Fibroblast of lung (primary cell): Measurements from ENCODE around the gene FRMD1. TPM values are rescaled to one million over a fixed set of nuclear protein-coding genes. Genes with fewer than 3 reads are reported as not detected.

Experiments
- DNase-seq, 2 donors: peaks; one replicate each; pipeline versions ENCODE4 v3.0.0 to v3.0.0-alpha.2; 2010; ENCODE audit warnings: low read depth in 2 of 2
- H2AFZ ChIP-seq: 2 replicates; pipeline ENCODE4 v1.5.1; 2012; ENCODE audit warnings: low read length, control low read depth, inconsistent platforms
- H3K27ac ChIP-seq: 2 replicates; pipeline ENCODE4 v1.5.1; 2011; ENCODE audit warnings: low read length, control low read depth; ENCODE audit not compliant: insufficient read depth
- H3K27me3 ChIP-seq: 2 replicates; pipeline ENCODE4 v1.5.1; 2011; ENCODE audit warnings: mild to moderate bottlenecking, low read length; ENCODE audit not compliant: control insufficient read depth, insufficient read depth
- H3K36me3 ChIP-seq: 2 replicates; pipeline ENCODE4 v1.5.1; 2011; ENCODE audit warnings: low read length; ENCODE audit not compliant: control insufficient read depth, insufficient read depth
- H3K4me1 ChIP-seq: 2 replicates; pipeline ENCODE4 v1.5.1; 2011; ENCODE audit warnings: low read length; ENCODE audit not compliant: control insufficient read depth, insufficient read depth; ENCODE audit errors: extremely low read depth
- H3K4me2 ChIP-seq: 2 replicates; pipeline ENCODE4 v1.5.1; 2011; ENCODE audit warnings: low read length, control low read depth; ENCODE audit not compliant: insufficient read depth; ENCODE audit errors: extremely low read depth
- H3K4me3 ChIP-seq, 4 experiments: fragments of 200-600 bp in 1 of 4; sonication (generic) in 1 of 4; replicated peaks in 1 of 4; 2 replicates each; pipeline ENCODE4 v1.5.1; 2011 to 2016; ENCODE audit warnings: low read length in 4 of 4, low read depth in 3 of 4, mild to moderate bottlenecking in 3 of 4, control low read depth in 2 of 4, inconsistent platforms in 1 of 4, mixed read lengths in 1 of 4; ENCODE audit not compliant: insufficient read depth in 1 of 4; ENCODE audit errors: control extremely low read depth in 1 of 4
- H3K79me2 ChIP-seq: 2 replicates; pipeline ENCODE4 v1.5.1; 2012; ENCODE audit warnings: mild to moderate bottlenecking, low read length, inconsistent platforms; ENCODE audit not compliant: control insufficient read depth, insufficient read depth
- H3K9ac ChIP-seq: 2 replicates; pipeline ENCODE4 v1.5.1; 2011; ENCODE audit warnings: mild to moderate bottlenecking, low read length, control low read depth; ENCODE audit not compliant: insufficient read depth
- H3K9me3 ChIP-seq: 2 replicates; pipeline ENCODE4 v1.5.1; 2012; ENCODE audit warnings: low read depth, low read length; ENCODE audit not compliant: control insufficient read depth, insufficient read depth
- H4K20me1 ChIP-seq: 2 replicates; pipeline ENCODE4 v1.5.1; 2011; ENCODE audit warnings: low read length; ENCODE audit not compliant: control insufficient read depth, insufficient read depth; ENCODE audit errors: extremely low read depth
- CTCF ChIP-seq, 2 donors: IDR thresholded peaks in 1 of 2; conservative IDR thresholded peaks in 1 of 2; 1 replicate in 1 of 2; 2 replicates in 1 of 2; pipeline ENCODE4 v1.5.1; 2011 to 2012; ENCODE audit warnings: low read length in 2 of 2, control low read depth in 1 of 2, inconsistent platforms in 1 of 2, low read depth in 1 of 2, mild to moderate bottlenecking in 1 of 2
- EZH2 ChIP-seq: IDR thresholded peaks from 2 replicates; pipeline ENCODE4 v1.5.1; 2012; ENCODE audit warnings: low read length, control low read depth, mild to moderate bottlenecking; ENCODE audit errors: missing control alignments
- polyA plus RNA-seq, 2 donors: library from polyadenylated mRNA; depleted of rRNA in 1 of 2; stranded (reverse) in 1 of 2; unstranded in 1 of 2; fragments of >200 nt; gene quantifications; 2 replicates each; pipeline ENCODE4 v1.2.1, GENCODE V29; 2011 to 2012; ENCODE audit warnings: missing spikeins in 1 of 2
- total RNA-seq: library from RNA; depleted of rRNA; stranded (reverse); fragments of >200 nt; gene quantifications from 2 replicates; pipeline ENCODE4 v1.2.1, GENCODE V29; 2014

Gene FRMD1
- total and polyA plus RNA-seq, 2 donors (not counting 1 experiment from before 2014, with no cell fraction given): not detected

DNA sequence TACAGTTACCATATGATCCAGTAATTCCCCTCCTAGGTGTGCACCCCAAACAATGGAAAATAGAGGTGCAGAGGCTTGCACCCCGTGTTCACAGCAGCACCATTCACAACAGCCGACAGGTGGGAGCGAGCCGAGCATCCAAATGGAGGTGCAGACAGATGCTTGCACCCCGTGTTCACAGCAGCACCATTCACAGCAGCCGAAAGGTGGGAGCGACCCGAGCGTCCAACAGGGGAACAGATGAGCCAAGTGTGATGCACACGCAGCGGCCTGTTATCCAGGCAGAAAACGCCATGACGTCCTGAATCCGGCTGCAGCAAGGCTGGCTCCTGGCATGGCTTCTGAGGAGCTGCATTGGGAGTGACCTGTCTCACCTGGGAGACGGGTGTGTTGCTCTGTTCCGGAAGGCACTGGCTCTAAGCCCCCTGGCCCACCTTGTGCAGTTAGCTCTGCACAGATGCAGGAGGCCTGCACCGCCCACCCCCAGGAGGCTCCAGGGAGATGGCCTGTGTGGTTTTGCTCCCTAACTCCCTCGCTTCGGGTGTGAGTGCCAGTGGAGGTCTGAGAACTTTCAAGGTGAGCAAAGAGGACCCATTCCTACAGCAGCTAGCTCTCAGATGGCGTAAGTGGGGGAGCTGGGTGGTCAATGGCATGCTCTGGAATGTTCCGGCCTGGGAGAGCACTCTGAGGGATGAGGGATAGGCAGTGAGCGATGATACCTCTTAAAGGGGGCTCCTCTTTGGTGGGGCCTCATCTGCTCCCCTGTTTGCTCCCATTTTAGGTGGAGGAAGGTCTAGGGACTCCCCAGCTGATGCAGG lies 47.8 kb upstream of the FRMD1 start:
- H3K27ac ChIP-seq: no peak overlapping the region
- H2AFZ ChIP-seq: no peak overlapping the region
- H3K4me3 ChIP-seq: no peak overlapping the region
- no peak for DNase-seq
- H3K4me2 ChIP-seq: no peak overlapping the region
- TF ChIP-seq CTCF (conservative IDR thresholded peaks at IDR 0.05 in 1 of 2, IDR thresholded peaks at IDR 0.05 in 1 of 2; ENCODE audit: low read depth in 1 of 2, low read length in 2 of 2): no peak
- TF ChIP-seq EZH2: no peak
- no peaks in the 10 kb centered on the region for H3K79me2 ChIP-seq
- no peaks in the 10 kb centered on the region for H3K27me3 ChIP-seq
- H4K20me1 ChIP-seq: no peaks in the 10 kb centered on the region
- H3K9ac ChIP-seq: no peak overlapping the region
- H3K4me1 ChIP-seq: no peaks in the 10 kb centered on the region
- no peaks in the 10 kb centered on the region for H3K36me3 ChIP-seq
- no peaks in the 10 kb centered on the region for H3K9me3 ChIP-seq

DNA sequence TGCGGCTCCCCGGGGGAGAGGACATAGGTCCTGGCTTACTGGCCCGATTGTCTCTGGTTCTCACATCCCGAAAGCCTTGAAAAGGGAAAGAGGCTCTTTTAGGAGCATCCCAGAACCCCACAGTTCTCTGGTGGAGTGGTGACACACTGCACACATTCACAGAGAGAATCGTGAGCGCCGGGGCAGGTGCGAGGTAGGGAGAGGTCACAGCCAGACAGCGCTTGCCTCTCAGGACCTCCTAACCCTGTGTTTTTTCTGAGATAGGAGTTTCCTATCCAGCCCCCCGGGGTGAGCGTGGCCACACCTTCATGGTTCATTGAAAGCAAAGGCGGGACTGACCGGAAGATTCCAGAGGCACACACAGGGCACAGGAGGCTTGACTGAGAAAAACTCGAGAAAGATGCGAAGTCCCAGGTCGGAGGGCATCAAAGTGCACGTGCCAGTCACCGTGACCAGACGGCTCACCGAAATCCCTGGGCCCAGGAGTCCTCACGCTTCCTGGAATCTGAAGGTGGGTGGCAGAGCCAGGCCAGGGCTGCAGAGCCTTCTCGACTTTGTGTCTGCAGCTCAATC lies 46.5 kb upstream of the FRMD1 start:
- TF ChIP-seq EZH2 (no peak), CTCF (conservative IDR thresholded peaks at IDR 0.05 in 1 of 2, IDR thresholded peaks at IDR 0.05 in 1 of 2; ENCODE audit: low read depth in 1 of 2, low read length in 2 of 2) (no peak)
- DNase-seq: no peak
- no peak overlapping the region for H2AFZ ChIP-seq
- no peaks in the 10 kb centered on the region for H3K9me3 ChIP-seq
- no peaks in the 10 kb centered on the region for H3K36me3 ChIP-seq
- no peak overlapping the region for H3K4me3 ChIP-seq
- H3K27me3 ChIP-seq: no peaks in the 10 kb centered on the region
- no peaks in the 10 kb centered on the region for H3K79me2 ChIP-seq
- H3K4me2 ChIP-seq: no peak overlapping the region
- no peak overlapping the region for H3K9ac ChIP-seq
- no peaks in the 10 kb centered on the region for H4K20me1 ChIP-seq
- H3K4me1 ChIP-seq: no peaks in the 10 kb centered on the region
- no peak overlapping the region for H3K27ac ChIP-seq

GRCh38 chr6:168124921-168125320 lies 45.9 kb upstream of the FRMD1 start:
- H3K27ac ChIP-seq: no peak overlapping the region
- no peak for DNase-seq
- H4K20me1 ChIP-seq: no peaks in the 10 kb centered on the region
- H2AFZ ChIP-seq: no peak overlapping the region
- H3K9me3 ChIP-seq: no peaks in the 10 kb centered on the region
- H3K4me1 ChIP-seq: no peaks in the 10 kb centered on the region
- no peak overlapping the region for H3K9ac ChIP-seq
- no peak for TF ChIP-seq EZH2
- TF ChIP-seq CTCF (conservative IDR thresholded peaks at IDR 0.05 in 1 of 2, IDR thresholded peaks at IDR 0.05 in 1 of 2; ENCODE audit: low read depth in 1 of 2, low read length in 2 of 2): no peak
- H3K4me3 ChIP-seq: no peak overlapping the region
- H3K27me3 ChIP-seq: no peaks in the 10 kb centered on the region
- H3K4me2 ChIP-seq: no peak overlapping the region
- H3K36me3 ChIP-seq: no peaks in the 10 kb centered on the region
- no peaks in the 10 kb centered on the region for H3K79me2 ChIP-seq
